HG03196 (cell line): ENCODE results near the gene CDH23.

ENCODE experiments used
- ATAC-seq: cut with Tn5 transposase; IDR thresholded peaks from one replicate; pipeline ENCODE4 v1.9.1; 2021; ENCODE audit not compliant: unreplicated experiment

Gene CDH23

GRCh38 chr10:71480662-71481061, 83.9 kb downstream of the CDH23 start:
- ATAC-seq: no peak

DNA sequence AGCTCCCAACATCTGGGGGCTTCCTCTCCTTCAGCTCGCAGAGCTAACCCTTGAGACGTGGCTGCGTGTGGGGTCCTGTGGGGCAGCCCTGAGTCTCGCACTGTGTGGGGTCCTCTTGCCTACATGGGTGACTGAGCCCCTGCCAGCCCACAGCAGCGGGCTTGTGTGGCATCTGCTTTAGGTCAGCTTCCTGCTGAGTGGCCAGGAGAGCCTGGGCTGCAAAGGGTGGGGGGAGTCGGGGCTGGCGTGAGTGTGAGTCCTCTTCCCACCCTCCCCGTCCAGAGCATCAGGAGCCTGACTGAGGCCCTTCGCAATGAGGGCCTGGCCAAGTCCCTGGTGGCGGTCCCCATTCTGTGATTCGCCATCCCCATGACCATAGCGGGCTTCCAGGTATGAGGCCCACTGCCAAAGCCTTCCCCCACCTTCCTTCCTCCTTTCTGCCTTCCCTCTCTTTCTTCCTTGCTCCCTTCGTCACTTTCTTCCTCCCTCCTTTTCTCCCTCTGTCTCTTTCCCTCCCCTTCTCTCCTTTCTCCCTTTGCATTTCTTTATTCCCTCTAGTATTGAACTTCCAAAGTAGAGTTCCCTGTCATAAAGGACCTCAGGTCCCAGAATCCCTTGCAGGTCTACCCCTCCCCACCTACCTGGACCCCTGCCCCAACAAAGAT, 85.2 kb downstream of the CDH23 start:
- ATAC-seq: no peak

DNA sequence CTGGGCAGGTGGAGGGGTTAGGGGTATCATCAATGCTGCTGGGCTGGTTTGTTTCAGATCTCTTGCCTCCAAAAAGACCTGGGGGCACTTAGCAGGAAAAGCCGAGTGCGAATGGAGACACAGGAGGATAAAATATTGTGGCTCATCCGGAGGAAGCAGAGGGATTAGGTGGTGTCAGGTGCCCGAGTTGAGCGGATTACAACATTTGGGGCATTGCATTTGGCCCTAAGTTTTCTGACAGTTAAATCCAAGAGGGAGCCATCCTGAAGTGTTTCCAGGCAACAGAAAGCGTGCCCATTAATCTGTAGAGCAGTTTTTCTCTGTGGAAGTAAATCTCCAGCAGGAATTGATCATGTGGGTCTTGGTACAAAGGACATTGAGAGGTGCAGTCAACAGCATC, 85.9 kb downstream of the CDH23 start:
- ATAC-seq: no peak

DNA sequence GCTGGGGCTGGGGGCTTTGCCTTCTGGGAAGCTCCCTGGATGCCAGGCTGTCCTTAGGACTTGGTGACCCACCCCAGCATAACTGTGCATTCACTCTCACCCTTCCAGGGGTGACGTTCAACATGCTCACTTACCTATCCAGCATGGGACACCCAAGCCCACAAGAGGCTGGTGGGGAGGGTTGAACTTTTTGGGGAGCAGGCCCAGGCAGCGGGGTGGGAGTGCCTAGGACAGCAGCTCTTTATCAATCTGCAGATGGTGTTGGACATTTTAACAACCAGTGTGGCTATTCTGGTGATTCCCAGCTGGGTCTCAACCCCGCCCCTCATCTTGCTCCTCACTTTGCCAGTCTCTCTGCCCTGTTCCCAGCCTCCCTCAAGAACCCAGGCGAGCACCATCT, 86.4 kb downstream of the CDH23 start:
- no peak for ATAC-seq

- no peak for ATAC-seq
These were observed 87.4 kb downstream of the CDH23 start for GRCh38 chr10:71483885-71484751.

DNA sequence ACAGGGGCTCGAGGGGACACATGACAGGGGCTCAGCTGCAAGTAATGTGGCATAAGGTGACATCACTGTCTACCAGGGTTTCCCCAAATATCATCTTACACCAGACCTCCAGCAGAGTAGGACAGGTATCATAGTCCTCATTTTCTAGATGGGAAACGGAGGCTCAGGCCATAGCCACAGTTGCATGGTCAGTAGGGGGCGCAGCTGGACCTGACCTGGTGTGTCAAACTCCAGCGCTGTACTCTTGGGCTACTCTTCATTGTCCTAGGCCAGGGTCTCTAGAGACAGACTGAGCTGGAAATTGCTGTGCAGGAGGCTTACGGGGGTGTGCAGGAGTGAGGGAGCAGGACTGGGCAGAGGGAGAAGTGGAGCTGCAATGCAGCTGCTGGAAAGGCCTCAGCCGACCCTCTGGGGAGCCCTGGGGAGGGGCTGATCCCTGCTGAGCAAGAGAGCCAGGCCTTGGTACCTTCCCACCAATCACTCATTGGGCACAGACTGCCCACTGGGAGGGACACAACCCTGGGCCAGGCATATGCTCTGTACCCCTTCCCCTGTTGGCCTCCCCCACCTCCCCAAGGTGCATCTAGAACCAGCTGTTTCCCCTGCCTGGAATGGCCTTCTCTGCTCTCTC, 89.9 kb downstream of the CDH23 start:
- no peak for ATAC-seq

GRCh38 chr10:71487726-71488125, 91.0 kb downstream of the CDH23 start:
- no peak for ATAC-seq

- ATAC-seq: no peak
These were observed 92.4 kb downstream of the CDH23 start for GRCh38 chr10:71489077-71489476.

GRCh38 chr10:71492872-71493271, 96.2 kb downstream of the CDH23 start:
- no peak for ATAC-seq

GRCh38 chr10:71493741-71494140, 97.0 kb downstream of the CDH23 start:
- ATAC-seq: no peak

DNA sequence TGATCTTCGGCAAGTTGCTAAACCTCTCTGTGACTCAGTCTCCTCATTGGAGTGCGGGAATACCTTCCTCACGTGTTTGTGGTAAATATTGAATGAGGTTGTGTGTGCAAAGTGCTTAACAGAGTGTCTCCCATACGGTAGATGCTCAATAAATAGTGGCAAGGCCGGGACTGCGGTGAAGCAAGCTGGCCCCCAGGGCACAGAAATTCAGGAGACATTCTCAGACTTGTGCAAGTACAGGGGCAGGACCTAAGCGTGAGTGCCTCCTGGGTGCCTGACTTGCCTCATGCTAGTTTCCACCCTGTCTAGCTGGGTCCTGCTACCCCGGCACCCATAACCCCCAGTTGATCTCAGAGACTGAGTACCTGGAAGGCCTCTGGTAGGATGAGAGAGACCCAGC, 97.8 kb downstream of the CDH23 start:
- no peak for ATAC-seq

DNA sequence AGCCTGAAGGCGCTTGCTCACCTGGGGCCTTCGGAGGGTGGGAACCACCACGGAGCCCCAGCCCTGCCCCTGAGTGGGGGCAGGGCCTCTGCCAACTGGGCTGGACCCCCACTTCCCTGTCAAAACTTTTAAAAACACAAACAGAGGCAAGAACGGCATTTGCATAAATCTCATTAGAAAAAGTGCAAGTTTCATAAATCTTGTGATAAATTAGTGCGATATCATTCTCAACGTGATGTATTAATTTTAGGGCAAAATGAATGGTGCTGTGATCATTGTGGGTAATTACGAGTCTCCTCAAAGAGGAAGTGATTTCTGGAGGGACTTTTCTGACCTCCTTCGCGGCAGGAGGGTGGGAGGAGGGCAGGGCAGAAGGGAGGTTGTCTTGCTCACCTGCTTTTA, 98.3 kb downstream of the CDH23 start:
- no peak for ATAC-seq

GRCh38 chr10:71496927-71497762, 100.4 kb downstream of the CDH23 start:
- no peak for ATAC-seq

- ATAC-seq: no peak
These were observed 101.1 kb downstream of the CDH23 start for GRCh38 chr10:71497763-71498326.

DNA sequence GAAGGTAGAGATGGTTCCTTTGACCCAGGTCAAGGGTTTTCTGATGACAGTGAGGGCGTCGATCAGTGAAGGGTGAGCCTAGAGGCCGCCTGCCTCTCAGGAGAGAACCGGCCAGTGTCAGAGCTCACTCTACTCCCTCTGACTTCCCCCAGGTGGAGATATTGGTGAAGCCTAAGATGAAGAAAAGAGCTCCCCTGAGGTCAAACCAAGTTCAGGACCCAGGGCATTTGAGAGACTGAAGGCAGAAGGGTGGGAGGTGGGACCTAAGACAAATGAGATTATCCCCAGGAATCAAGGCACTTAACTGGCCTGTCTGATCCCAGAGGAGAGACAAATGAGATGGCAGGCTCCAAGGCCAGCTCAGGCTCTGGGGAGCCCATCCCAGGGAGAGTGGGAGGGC, 104.7 kb downstream of the CDH23 start:
- ATAC-seq: no peak

GRCh38 chr10:71502190-71502589, 105.5 kb downstream of the CDH23 start:
- no peak for ATAC-seq

- no peak for ATAC-seq
These were observed 106.1 kb downstream of the CDH23 start for GRCh38 chr10:71502851-71503250.

DNA sequence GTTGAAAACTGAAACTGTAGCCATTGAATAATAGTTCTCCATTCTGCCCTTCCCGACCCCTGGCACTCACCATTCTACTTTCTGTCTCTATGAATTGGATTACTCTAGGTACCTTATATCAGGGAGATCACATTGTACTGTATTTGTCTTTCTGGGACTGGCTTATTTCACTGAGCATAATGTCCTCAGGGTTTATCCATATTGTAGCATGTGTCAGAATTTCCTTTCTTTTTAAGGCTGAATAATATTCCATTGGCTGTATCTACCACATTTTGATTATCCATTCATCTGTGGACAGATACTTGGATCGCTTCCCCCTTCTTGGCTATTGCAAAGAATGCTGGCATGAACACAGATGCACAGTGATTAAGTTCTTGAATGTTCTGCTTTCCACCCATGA, 107.4 kb downstream of the CDH23 start:
- ATAC-seq: no peak

DNA sequence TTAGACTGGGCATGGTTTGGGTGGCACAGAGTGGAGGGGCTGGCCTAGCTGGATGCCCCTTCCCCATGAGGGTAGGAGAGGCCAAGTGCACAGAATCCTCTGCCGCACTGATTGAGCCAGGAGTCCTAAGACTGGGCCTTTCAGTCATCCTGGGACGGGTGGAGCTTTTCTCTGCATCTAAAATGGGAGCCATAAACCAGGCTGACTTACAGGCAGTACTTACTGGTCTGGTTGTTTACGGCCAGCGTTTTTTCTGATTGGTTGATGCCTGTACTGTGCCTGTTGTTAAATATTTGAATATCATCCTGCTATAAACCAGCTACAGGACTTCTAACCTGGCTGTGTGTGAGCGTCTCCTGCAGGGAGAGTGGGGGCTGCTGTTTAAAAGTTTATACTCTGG, 107.8 kb downstream of the CDH23 start:
- no peak for ATAC-seq

DNA sequence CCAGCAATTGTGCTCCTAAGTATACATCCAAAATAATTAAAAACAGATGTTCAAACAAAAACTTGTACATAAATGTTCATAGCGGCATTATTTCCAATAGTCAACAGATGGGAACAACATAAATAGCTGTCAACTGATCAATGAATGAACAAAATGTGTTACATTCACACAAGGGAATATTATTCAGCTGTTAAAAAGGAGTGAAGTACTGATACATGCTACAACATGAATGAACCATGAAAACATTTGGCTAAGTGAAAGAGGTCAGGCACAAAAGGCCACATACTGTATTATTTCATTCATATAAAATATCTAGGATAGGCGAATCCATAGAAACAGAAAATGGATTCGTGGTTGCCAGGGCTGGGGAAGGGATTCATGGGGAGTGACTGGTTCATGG, 109.1 kb downstream of the CDH23 start:
- no peak for ATAC-seq

GRCh38 chr10:71509444-71509843, 112.7 kb downstream of the CDH23 start:
- no peak for ATAC-seq
